CD14-positive monocyte (primary cell): ENCODE measurements around the gene SIPA1L2. TPM values are rescaled to one million over a fixed set of nuclear protein-coding genes. Genes with fewer than 3 reads are reported as not detected.

Experiments
- DNase-seq, 3 donors: peaks; one replicate each; pipeline ENCODE4 v3.0.0-alpha.2; 2011 to 2022
- H2AFZ ChIP-seq: 2 replicates; pipeline ENCODE4 v1.6.0; 2012; ENCODE audit warnings: mild to moderate bottlenecking, low read depth, low read length, inconsistent platforms; ENCODE audit not compliant: insufficient read depth, poor library complexity, severe bottlenecking
- H3K27ac ChIP-seq, 2 donors: 1 replicate in 1 of 2; 2 replicates in 1 of 2; pipeline ENCODE4 v1.5.1; 2012 to 2013; ENCODE audit warnings: low read length in 2 of 2, control low read depth in 1 of 2, inconsistent platforms in 1 of 2, low read depth in 1 of 2, mild to moderate bottlenecking in 1 of 2
- H3K27me3 ChIP-seq, 2 donors: one replicate each; pipeline versions ENCODE4 v1.6.0 to v1.6.1; 2011 to 2013; ENCODE audit warnings: low read length in 2 of 2; ENCODE audit not compliant: control insufficient read depth in 2 of 2, insufficient read depth in 2 of 2
- H3K36me3 ChIP-seq, 2 donors: replicated peaks in 1 of 2; 1 replicate in 1 of 2; 2 replicates in 1 of 2; pipeline versions ENCODE4 v1.5.1 to v1.6.1; 2012 to 2013; ENCODE audit warnings: low read length in 2 of 2, control low read depth in 1 of 2, inconsistent platforms in 1 of 2, mild to moderate bottlenecking in 1 of 2; ENCODE audit not compliant: insufficient read depth in 2 of 2, control insufficient read depth in 1 of 2
- H3K4me1 ChIP-seq, 2 donors: 1 replicate in 1 of 2; 2 replicates in 1 of 2; pipeline versions ENCODE4 v1.5.1 to v1.6.1; 2012 to 2013; ENCODE audit warnings: low read length in 2 of 2, control low read depth in 1 of 2, inconsistent platforms in 1 of 2, mild to moderate bottlenecking in 1 of 2, moderate library complexity in 1 of 2; ENCODE audit not compliant: insufficient read depth in 2 of 2, control insufficient read depth in 1 of 2
- H3K4me2 ChIP-seq: replicated peaks from 2 replicates; pipeline ENCODE3; 2012; ENCODE audit warnings: low read length, moderate library complexity, mild to moderate bottlenecking; ENCODE audit not compliant: poor library complexity, severe bottlenecking; ENCODE audit errors: extremely low read depth
- H3K4me3 ChIP-seq, 3 experiments: fragments of 200-600 bp in 1 of 3; sonication (generic) in 1 of 3; replicated peaks in 1 of 3; 1 replicate in 2 of 3; 2 replicates in 1 of 3; pipeline ENCODE4 v1.5.1; 2011 to 2013; ENCODE audit warnings: low read length in 3 of 3, mild to moderate bottlenecking in 3 of 3, control low read depth in 2 of 3, low read depth in 2 of 3, inconsistent platforms in 1 of 3, moderate library complexity in 1 of 3
- H3K79me2 ChIP-seq: 2 replicates; pipeline ENCODE4 v1.6.0; 2012; ENCODE audit warnings: mild to moderate bottlenecking, control low read depth, inconsistent platforms, low read length, moderate library complexity; ENCODE audit not compliant: insufficient read depth
- H3K9ac ChIP-seq: 2 replicates; pipeline ENCODE4 v1.6.0; 2017; ENCODE audit warnings: low read length, mild to moderate bottlenecking; ENCODE audit not compliant: insufficient read depth, poor library complexity, severe bottlenecking
- H3K9me3 ChIP-seq, 2 donors: replicated peaks in 1 of 2; 1 replicate in 1 of 2; 2 replicates in 1 of 2; pipeline versions ENCODE4 v1.5.1 to v1.6.1; 2012 to 2013; ENCODE audit warnings: low read length in 2 of 2, control low read depth in 1 of 2; ENCODE audit not compliant: control insufficient read depth in 1 of 2, insufficient read depth in 1 of 2
- H4K20me1 ChIP-seq: 2 replicates; pipeline ENCODE4 v1.6.0; 2012; ENCODE audit warnings: mild to moderate bottlenecking, low read length, control low read depth, moderate library complexity; ENCODE audit not compliant: insufficient read depth
- H3K27ac Mint-ChIP-seq, 7 donors: one replicate each; pipeline ENCODE4 v1.8.0; 2020; ENCODE audit warnings: mild to moderate bottlenecking in 7 of 7, mixed read lengths in 7 of 7, moderate library complexity in 6 of 7, inconsistent platforms in 2 of 7
- H3K27me3 Mint-ChIP-seq, 3 donors: one replicate each; pipeline ENCODE4 v1.8.0; 2021 to 2022; ENCODE audit warnings: low read depth in 3 of 3, mild to moderate bottlenecking in 3 of 3, mixed read lengths in 3 of 3, moderate library complexity in 3 of 3, inconsistent platforms in 1 of 3
- H3K36me3 Mint-ChIP-seq, 2 donors: one replicate each; pipeline ENCODE4 v1.8.0; 2020; ENCODE audit warnings: mixed read lengths in 2 of 2, inconsistent platforms in 1 of 2, mild to moderate bottlenecking in 1 of 2
- H3K4me1 Mint-ChIP-seq: one replicate; pipeline ENCODE4 v1.8.0; 2020; ENCODE audit warnings: mild to moderate bottlenecking, mixed read lengths
- H3K4me3 Mint-ChIP-seq, 2 donors: one replicate each; pipeline ENCODE4 v1.8.0; 2020; ENCODE audit warnings: mild to moderate bottlenecking in 2 of 2, mixed read lengths in 2 of 2, moderate library complexity in 1 of 2
- H3K9me3 Mint-ChIP-seq, 7 donors: one replicate each; pipeline ENCODE4 v1.8.0; 2020 to 2022; ENCODE audit warnings: mixed read lengths in 7 of 7, mild to moderate bottlenecking in 6 of 7, moderate library complexity in 6 of 7, inconsistent platforms in 2 of 7
- WGBS: methylation state at CpG from one replicate; pipeline ENCODE4 v1.1.5; 2013; ENCODE audit warnings: missing lambda C conversion rate; ENCODE audit not compliant: insufficient coverage; 5-methylcytosine and 5-hydroxymethylcytosine counted together
- intact Hi-C, 2 donors: fragments of 100-400 bp; cut with micrococcal nuclease; formaldehyde crosslinking; loops; one replicate each; pipeline versions ENCODE4 v1.15.0 to v1.15.1; 2023
- polyA plus RNA-seq, 3 donors: library from polyadenylated mRNA; depleted of rRNA in 1 of 3; unstranded in 2 of 3; stranded (reverse) in 1 of 3; fragments of 300-500 nt in 2 of 3; fragments of >200 nt in 1 of 3; fragmentation: Illumina TruSeq in 2 of 3; gene quantifications; 1 replicate in 2 of 3; 2 replicates in 1 of 3; pipeline ENCODE4 v1.2.3, GENCODE V29; 2012 to 2021
- TF ChIP-seq, protein P1 (sequence below): fragments of 200-600 bp; IDR thresholded peaks from one replicate; pipeline ENCODE4 v1.8.0; 2022; ENCODE audit warnings: antibody characterized with exemption, mild to moderate bottlenecking

SIPA1L2 gene
- polyA plus RNA-seq, 3 donors, result 0.64 to 6.8 (median 1.3) TPM

DNA sequence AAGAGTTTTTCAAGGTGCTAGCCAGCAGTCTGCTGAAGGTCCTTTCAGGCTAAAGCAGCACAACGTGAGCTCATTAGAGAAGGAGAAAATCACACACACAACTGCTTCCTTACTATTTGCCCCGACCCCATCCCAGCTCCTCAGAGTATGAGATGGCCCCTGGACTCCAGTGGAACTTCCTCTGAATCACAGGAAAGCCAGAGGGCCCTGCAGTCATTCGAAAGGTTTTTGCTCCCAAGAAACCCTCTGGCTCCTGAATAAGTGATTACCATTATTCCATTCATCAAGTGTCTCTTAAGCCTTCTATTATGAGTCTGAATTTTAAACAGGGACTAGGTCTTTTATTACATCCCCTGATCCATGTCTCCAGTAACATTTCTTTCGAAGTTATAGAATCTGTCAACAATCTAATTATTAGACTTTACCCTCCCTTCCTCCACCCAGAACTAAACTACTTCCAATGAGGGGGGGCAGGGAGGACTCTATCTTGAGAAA lies 14.6 kb downstream of the SIPA1L2 start:
- Mint-ChIP-seq H3K9me3 (peaks cover 0 to 13% (median 7%) of the 10 kb centered on the region in 7 donors), H3K4me1 (peaks cover 42% of the 10 kb centered on the region), H3K27ac (no peak overlapping the region), H3K27me3 (peaks cover 0 to 6% (median 0%) of the 10 kb centered on the region in 3 donors), H3K36me3 (peaks cover 5 to 14% of the 10 kb centered on the region in 2 donors), H3K4me3 (no peak overlapping the region)
- Histone ChIP-seq H3K4me3 (no peak overlapping the region), H3K27me3 (no peaks in the 10 kb centered on the region), H2AFZ (no peak overlapping the region), H3K79me2 (peaks cover 14% of the 10 kb centered on the region), H4K20me1 (no peaks in the 10 kb centered on the region), H3K9ac (no peak overlapping the region), H3K4me1 (peaks cover 27 to 36% of the 10 kb centered on the region in 2 donors), H3K36me3 (no peaks in the 10 kb centered on the region), H3K4me2 (no peak overlapping the region), H3K9me3 (peaks cover 0 to 3% of the 10 kb centered on the region in 2 donors), H3K27ac (no peak overlapping the region)
- TF ChIP-seq, protein P1, sequence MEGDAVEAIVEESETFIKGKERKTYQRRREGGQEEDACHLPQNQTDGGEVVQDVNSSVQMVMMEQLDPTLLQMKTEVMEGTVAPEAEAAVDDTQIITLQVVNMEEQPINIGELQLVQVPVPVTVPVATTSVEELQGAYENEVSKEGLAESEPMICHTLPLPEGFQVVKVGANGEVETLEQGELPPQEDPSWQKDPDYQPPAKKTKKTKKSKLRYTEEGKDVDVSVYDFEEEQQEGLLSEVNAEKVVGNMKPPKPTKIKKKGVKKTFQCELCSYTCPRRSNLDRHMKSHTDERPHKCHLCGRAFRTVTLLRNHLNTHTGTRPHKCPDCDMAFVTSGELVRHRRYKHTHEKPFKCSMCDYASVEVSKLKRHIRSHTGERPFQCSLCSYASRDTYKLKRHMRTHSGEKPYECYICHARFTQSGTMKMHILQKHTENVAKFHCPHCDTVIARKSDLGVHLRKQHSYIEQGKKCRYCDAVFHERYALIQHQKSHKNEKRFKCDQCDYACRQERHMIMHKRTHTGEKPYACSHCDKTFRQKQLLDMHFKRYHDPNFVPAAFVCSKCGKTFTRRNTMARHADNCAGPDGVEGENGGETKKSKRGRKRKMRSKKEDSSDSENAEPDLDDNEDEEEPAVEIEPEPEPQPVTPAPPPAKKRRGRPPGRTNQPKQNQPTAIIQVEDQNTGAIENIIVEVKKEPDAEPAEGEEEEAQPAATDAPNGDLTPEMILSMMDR, result no peak
- 100% methylated on average over 1 of the region's 4 CpGs for WGBS
- no peak for DNase-seq
- intact Hi-C loops, result no loop called here

DNA sequence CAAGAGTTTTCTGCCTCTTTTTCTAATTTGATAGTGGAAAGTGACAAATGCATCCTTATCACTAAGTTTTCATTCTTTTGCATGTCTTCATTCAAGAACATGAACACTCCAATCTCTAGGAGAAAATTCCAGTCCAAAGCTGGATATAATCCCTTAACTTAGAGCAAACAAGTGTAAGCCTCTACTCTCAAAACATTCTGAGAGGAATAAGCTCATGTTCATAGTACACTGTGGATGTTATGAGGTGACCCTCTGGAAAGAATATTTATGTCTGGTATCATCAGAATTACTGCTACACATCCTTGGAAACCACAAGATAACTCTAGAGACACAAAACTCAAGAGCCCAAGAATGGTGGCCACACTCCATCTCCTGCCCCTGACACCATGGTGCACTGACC lies 15.1 kb downstream of the SIPA1L2 start:
- H3K27me3 Mint-ChIP-seq, result peaks cover 0 to 6% (median 1%) of the 10 kb centered on the region in 3 donors
- Histone ChIP-seq H2AFZ (no peak overlapping the region), H3K36me3 (no peaks in the 10 kb centered on the region), H3K4me3 (no peak overlapping the region), H3K9ac (no peak overlapping the region), H3K4me2 (no peak overlapping the region), H3K79me2 (peaks cover 16% of the 10 kb centered on the region), H3K9me3 (peaks cover 0 to 3% of the 10 kb centered on the region in 2 donors), H3K27me3 (no peaks in the 10 kb centered on the region), H3K4me1 (peaks cover 25 to 34% of the 10 kb centered on the region in 2 donors), H3K27ac (no peak overlapping the region), H4K20me1 (no peaks in the 10 kb centered on the region)
- intact Hi-C loops, result no loop called here
- H3K4me3 Mint-ChIP-seq, result no peak overlapping the region
- peaks cover 0 to 13% (median 7%) of the 10 kb centered on the region in 7 donors for H3K9me3 Mint-ChIP-seq
- no peak for DNase-seq
- no peak overlapping the region for H3K27ac Mint-ChIP-seq
- H3K36me3 Mint-ChIP-seq, result peaks cover 5 to 14% of the 10 kb centered on the region in 2 donors
- TF ChIP-seq, protein P1, result no peak
- H3K4me1 Mint-ChIP-seq, result peaks cover 39% of the 10 kb centered on the region
